CD4-positive, alpha-beta T cell treated with Interleukin-2 at 100 ng/mL for 4 hours (primary cell): ENCODE measurements around the gene PARD3.
"Not testable (repeated sequence)": the region's sequence is repeated elsewhere in the genome, so short reads cannot be mapped to it uniquely, and the experiment has no call there.

ENCODE experiments used
- DNase-seq: peaks from one replicate; pipeline ENCODE4 v3.0.0-alpha.2; 2020; ENCODE audit warnings: low spot score

Gene PARD3

DNA sequence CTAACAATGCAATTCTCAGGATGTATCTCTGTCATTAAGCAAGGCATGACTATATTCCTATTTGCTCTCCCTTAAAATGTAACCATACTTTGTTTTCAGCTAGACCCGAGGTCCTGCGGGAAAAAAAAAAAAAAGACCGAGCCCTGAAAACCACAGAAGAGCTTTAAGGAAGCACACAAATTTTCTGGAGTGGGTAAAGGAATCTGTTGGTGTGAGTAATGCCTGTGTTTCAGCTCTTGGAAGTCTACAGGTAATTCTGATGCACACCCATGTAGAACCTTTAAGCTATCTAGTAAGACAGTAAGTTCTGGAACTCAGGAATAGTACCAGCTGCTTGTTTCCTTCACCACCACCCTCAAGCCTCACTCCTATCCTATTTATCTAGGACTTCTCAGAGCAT lies 351.1 kb downstream of the PARD3 start:
- no peak for DNase-seq

DNA sequence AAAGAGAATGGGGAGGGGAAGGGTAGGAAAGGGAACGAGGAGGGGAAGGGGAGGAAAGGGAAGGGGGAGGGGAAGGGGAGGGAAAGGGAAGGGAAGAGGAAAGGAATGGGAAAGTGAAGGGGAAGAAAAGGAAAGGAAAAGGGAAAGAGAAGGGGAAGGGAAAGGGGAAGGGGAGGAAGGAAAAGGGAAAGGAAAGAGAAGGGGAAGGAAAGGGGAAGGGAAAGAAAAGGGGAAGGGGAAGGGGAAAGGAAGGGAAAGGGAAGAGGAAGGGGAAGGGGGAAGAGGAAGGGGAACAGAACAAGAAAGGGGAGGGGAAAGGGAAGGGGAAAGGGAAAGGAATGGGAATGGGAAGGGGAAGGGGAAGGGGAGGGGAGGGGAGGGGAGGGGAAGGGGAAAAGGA lies 352.1 kb downstream of the PARD3 start:
- DNase-seq, result no peak

GRCh38 chr10:34462056-34462455 lies 353.0 kb downstream of the PARD3 start:
- DNase-seq, result no peak

- DNase-seq, result no peak
These were observed 360.4 kb downstream of the PARD3 start for GRCh38 chr10:34454590-34455261.

DNA sequence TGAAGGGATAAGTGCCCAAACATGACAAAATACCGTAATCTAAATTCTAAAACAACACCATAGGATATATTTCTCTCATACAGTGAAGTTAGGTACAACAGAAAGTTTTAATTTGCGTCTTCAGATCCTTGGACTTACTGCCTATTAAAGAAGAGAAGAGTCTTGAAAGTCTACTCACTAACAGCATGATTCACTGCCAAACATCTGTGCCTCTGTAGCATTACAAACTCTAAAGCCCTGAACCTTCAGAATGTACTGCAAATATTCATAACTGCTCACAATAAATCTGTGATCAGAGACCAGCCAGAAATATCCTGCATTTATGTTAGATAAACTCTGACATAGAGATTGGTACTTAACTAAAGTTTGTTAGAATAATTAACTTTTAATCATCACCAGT lies 365.3 kb downstream of the PARD3 start:
- no peak for DNase-seq

- no peak for DNase-seq
These were observed 369.0 kb downstream of the PARD3 start for GRCh38 chr10:34446049-34446448.

DNA sequence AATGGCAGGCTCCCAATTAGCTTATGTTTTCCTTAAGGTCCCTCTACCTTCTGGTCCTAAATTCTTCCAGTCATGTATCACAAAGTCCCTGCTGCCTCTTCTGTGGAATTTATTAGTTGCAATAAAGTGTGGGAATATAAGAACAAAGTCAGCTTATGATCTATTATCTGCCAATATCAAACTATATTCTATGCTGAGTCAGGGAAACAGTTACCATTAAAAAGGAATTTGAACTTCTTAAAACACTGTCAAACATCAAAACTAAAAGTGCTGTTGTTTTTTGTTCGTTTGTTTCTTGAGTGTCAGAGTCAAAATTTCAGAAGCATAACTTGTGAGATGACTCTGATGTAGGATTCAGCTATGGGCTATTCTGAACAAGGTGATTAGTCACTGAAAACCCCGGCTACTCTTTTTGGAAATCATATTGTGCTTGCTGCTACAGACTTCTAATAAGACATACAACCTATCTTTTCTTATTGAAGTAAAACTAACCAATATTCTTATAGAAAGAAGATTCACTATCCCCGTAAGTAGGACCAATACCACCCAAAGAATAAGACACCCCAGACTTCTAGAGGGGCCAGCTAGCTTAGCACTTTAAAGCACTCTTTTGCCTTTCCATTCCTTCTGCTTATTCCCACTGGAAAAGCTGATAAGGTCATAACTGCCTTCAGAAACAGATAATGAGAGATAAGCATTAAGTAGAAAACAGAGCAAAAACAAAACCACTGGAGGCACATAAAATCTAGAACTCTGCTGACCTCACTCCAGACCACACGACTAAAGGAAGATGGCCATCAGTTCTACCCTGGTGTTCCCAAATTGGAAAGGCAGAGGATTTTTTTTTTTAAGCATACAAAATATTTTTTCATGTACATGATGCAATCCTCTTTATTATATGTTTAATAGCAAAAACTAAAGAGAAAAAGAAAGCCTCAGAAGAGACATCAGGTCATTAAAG lies 370.6 kb downstream of the PARD3 start:
- DNase-seq, result no peak

DNA sequence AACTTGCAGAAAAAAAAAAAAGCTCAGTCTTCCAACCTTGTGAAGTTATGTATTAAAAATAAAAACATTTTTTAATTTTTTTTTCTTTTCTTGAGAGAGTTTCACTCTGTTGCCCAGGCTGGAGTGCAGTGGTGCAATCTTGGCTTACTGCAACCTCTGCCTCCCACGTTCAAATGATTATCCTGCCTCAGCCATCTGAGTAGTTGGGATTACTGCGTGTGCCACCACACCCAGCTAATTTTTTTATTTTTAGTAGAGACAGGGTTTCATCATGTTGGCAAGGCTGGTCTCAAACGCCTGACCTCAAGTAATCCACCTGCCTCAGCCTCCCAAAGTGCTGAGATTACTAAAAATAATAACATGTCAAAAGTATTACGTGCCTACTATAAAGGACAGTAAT lies 375.7 kb downstream of the PARD3 start:
- not testable (repeated sequence) for DNase-seq

GRCh38 chr10:34438741-34439140 lies 376.4 kb downstream of the PARD3 start:
- no peak for DNase-seq

GRCh38 chr10:34437906-34438305 lies 377.2 kb downstream of the PARD3 start:
- DNase-seq, result no peak

- no peak for DNase-seq
These were observed 380.9 kb downstream of the PARD3 start for GRCh38 chr10:34434119-34434594.

GRCh38 chr10:34433241-34434076 lies 381.6 kb downstream of the PARD3 start:
- DNase-seq, result no peak

GRCh38 chr10:34432589-34432988 lies 382.5 kb downstream of the PARD3 start:
- no peak for DNase-seq

DNA sequence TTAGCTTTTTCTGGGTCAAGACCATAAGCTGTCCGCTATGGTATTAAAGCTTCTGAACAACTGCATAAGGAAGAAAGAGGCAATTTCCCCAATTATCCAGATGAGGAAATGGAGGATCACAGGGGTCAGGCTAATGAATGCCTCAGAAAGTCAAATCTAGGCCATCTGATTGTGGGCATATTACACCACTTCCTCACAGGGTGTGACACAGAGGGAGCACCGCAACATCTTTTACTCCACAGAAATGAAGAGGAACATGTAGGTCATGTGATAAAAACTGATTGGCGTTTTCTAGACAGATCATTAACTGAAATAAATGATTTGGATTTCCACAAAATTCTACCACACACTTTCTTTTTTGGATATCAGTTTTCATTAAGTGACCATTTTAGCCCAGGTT lies 384.4 kb downstream of the PARD3 start:
- no peak for DNase-seq

DNA sequence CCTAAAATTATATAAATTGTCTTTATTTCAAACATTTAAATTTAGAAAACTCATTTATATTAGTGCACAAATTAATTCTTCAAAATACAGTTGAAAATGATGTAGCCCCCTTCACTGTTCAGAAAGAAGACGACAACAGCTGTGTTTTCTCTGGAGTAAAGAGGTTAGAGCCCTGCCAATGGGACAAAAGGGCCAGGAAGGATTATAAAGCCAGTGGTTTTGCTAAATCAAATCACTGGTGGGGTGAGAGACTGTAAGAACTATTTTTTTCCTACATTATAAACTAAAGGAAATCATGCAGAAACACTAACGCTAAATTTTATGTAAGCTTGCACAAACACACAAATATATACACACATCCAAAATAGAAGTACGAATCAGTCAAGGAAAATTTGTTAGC lies 386.6 kb downstream of the PARD3 start:
- no peak for DNase-seq

- DNase-seq, result no peak
These were observed 387.2 kb downstream of the PARD3 start for GRCh38 chr10:34427911-34428216.

DNA sequence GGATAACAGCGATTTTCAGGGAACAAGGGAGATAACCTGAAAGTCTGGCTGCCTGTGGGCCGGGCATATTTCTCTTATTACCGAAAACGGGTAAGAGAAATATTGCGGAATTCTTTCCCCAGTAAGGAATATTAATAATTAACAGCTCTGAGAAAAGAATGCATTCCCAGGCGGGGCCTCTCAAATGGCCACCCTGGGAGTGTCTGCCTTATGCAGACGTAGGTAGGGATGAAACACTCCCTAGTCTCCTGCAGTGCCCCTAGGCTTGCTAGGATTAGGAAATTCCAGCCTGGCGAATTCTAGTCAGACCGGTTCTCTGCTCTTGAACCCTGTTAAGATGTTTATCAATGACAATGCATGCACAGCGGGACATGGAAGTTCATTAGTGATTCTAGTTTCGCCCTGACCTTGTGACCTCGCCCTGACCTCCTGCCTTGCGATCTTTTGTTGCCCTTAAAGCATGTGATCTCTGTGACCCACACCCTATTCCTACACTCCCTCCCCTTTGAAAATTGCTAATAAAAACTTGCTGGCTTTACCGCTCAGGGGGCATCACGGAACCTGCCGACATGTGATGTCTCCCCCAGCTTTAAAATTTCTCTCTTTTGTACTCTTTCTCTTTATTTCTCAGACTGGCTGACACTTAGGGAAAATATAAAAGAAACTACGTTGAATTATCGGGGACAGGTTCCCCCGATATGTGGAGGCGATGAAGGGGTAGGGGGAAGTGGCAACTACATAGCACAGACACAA lies 387.8 kb downstream of the PARD3 start:
- not testable (repeated sequence) for DNase-seq

DNA sequence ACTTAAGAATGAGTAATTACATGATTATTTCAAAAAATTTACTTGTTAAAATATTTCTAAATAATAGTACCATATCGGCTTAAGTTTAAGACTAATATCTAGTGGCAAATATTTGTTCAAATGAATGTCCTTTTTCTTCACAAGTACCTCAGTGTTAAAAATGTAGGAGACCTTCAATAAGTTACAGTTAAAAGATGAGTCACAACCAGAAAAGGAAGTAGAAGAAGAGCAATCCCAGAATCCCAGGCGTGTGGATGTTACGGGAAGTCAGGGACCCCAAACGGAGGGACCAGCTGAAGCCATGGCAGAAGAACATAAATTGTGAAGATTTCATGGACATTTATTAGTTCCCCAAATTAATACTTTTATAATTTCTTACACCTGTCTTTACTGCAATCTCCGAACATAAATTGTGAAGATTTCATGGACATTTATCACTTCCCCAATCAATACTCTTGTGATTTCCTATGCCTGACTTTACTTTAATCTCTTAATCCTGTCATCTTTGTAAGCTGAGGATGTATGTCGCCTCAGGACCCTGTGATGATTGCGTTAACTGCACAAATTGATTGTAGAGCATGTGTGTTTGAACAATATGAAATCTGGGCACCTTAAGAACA lies 388.4 kb downstream of the PARD3 start:
- DNase-seq, result not testable (repeated sequence)

GRCh38 chr10:34426041-34426440 lies 389.1 kb downstream of the PARD3 start:
- no peak for DNase-seq

GRCh38 chr10:34423673-34424625 lies 391.1 kb downstream of the PARD3 start:
- no peak for DNase-seq
